ENCODE results near the gene TMEM222. TPM values are rescaled to one million over a fixed set of nuclear protein-coding genes. Genes with fewer than 3 reads are reported as not detected.

The TMEM222 gene
- total RNA-seq, 3 donors from 2014 or later, result 30.0 to 30.9 (median 30.8) TPM

DNA sequence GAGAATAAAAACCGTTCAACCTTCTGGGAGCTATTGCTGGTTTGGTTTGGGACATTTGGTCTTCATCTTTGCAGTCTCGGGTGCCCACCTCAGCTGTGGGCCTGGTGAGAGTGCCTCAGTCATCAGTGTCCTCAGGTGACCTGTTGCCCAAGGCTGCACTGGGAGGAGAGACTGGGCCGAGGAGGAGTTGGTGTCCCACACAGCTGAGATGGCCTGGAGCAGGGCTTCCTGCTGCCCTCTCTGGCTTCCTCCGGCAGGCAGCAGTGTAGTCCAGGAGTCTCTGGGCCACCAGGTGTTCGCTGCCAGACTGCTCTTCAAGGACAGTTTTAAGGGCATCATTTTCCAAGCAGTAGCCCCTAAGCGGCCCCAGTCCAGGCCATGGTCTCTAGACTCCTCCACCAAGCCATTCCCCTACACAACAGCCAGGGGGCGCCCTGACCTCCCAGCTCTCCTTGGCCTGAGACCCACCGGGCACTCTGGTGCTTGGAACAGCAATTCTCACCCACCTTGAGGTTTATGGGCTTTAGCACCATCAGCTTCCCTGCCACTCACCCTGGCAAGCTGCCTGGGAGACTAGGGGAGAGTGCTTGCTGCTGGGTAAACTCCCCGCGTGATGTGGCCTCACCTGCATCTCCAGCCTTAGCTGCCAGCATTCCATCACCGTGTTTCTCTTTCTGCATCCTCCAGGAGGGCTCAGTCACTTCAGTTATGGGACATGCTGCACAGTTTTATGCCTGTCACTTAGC, 10.7 kb downstream of the TMEM222 start:
- no peaks in the 10 kb centered on the region for H3K36me3 ChIP-seq (ENCODE audit: low read depth)
- TF ChIP-seq CTCF (IDR thresholded peaks at IDR 0.05), result peak; percentile 71
- H3K4me1 ChIP-seq (ENCODE audit: low read depth), result no peaks in the 10 kb centered on the region
- intact Hi-C loops (cut with DNase I, micrococcal nuclease), result no loop called here
- H3K4me3 ChIP-seq, result no peak overlapping the region
- DNase-seq (peak in 2 of 3 donors; percentile 48 to 63), ATAC-seq (peak; percentile 74)
- H3K9me3 ChIP-seq, result no peaks in the 10 kb centered on the region

DNA sequence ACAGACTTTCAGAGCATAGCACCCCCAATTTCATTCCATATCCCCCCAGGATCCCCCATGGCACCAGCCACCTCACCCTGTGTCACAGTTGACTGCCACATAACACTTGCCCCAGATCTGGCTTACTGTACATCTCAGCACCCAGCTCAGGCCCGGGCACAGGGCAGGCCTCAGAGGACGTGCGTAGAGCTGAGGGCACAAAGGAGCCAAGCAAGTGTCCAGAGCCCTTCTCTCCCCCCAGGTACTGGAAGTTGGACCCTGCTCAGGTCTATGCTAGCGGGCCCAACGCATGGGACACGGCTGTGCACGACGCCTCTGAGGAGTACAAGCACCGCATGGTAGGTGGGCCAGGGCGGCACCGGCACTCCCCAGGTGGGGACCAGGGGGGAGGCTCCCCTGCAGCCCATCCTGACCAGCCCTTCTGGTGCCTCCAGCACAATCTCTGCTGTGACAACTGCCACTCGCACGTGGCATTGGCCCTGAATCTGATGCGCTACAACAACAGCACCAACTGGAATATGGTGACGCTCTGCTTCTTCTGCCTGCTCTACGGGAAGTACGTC, 11.8 kb downstream of the TMEM222 start:
- DNase-seq, result no peak
- no peak for ATAC-seq
- Histone ChIP-seq H3K4me1 (ENCODE audit: low read depth) (no peaks in the 10 kb centered on the region), H3K4me3 (no peak overlapping the region), H3K9me3 (no peaks in the 10 kb centered on the region), H3K36me3 (ENCODE audit: low read depth) (no peaks in the 10 kb centered on the region)
- intact Hi-C loops (cut with DNase I, micrococcal nuclease), result no loop called here
- no peak for TF ChIP-seq CTCF (IDR thresholded peaks at IDR 0.05)

DNA sequence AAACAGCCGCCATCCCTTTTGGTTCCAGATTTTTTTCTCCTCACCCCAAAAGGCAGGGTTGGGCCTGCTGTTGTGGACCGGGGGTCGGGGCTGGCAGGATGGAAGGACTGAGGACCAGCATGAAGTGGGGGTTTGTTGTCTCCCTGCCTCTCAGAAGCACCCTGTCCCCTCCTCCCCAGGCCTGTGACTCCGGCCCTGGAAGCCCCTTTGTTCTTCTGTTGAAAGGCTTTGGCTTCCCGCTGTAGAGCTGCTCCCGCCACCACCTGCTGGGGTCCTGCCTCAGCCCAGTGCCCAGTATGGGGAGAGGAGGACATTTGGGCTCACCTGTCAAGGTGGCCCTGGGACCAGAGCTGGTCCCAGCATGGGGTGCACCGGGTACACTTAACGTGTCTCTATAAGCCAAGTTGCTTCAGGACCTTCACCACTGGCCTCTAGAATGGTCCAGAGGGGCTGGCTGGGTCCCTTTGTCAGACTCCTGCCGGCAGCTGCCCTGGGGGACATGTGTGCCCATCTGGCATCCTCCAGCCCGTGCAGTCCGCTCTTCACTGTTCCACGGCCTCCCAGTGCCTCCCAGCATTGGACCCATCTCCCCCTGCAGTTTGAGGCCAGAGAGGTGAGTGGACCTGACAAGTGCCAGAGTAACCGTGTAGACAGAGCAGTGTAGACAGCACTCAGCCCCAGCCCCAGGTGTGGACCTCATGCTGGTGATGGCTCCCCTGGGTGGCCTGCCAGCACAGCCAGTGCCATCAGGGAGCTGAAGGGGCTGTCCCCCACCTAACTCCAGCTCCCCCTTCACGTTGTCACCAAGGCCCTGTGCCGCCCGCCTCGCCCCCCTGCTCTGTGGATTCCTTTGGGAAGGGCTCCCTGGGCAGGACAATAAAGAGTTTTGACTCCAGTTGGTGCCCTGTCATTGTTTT, 13.8 kb downstream of the TMEM222 start:
- no peaks in the 10 kb centered on the region for H3K4me1 ChIP-seq (ENCODE audit: low read depth)
- intact Hi-C loops (cut with DNase I, micrococcal nuclease), result no loop called here
- no peaks in the 10 kb centered on the region for H3K9me3 ChIP-seq
- no peak for TF ChIP-seq CTCF (IDR thresholded peaks at IDR 0.05)
- DNase-seq, result no peak
- no peak for ATAC-seq
- no peak overlapping the region for H3K4me3 ChIP-seq
- no peaks in the 10 kb centered on the region for H3K36me3 ChIP-seq (ENCODE audit: low read depth)

DNA sequence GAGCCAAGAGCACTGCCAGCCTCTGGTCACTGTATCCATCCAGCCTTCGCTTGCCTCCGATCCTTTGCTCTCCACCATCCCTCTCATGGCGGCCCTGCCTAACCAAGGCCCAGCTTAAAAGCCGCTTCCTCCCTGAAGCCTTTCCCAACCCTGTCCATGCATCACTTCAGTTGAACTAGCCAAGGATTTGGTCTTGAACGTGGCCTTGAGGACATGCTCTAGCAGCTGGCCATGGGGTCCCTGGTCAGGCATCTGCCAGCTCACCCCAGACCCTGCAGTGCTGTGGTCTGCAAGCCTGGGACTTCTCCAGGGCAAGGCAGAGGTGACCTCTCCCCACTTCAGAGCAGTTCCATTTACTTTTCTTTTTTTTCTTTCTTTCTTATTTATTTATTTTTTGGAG, 14.8 kb downstream of the TMEM222 start:
- no peak for TF ChIP-seq CTCF (IDR thresholded peaks at IDR 0.05)
- Histone ChIP-seq H3K4me3 (no peak overlapping the region), H3K36me3 (ENCODE audit: low read depth) (no peaks in the 10 kb centered on the region), H3K9me3 (no peaks in the 10 kb centered on the region), H3K4me1 (ENCODE audit: low read depth) (peaks cover 7% of the 10 kb centered on the region)
- DNase-seq, result no peak
- intact Hi-C loops (cut with DNase I, micrococcal nuclease), result no loop called here
- no peak for ATAC-seq

DNA sequence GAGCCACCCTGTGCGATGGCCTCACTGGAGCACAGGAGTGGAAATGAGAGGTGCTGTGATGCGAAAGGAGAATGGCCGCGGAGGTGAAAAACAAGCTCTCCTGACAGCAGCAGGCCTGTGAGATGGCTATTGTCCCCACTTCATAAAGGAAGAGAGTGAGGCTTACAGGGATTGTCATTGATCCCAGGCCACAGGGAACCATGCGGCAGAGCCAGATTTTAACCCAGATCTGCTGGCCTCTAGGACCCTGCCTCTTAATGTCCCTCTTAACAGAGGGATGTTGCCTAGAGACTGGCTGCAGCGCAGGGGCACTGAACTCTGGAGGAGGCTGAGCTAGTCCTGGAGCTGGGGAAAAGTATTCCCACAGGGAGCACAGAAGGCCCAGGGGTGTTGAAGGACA, 16.8 kb downstream of the TMEM222 start:
- ATAC-seq (no peak), DNase-seq (no peak)
- H3K9me3 ChIP-seq, result no peaks in the 10 kb centered on the region
- no peaks in the 10 kb centered on the region for H3K36me3 ChIP-seq (ENCODE audit: low read depth)
- TF ChIP-seq CTCF (IDR thresholded peaks at IDR 0.05), result no peak
- intact Hi-C loops (cut with DNase I, micrococcal nuclease), result no loop called here
- no peak overlapping the region for H3K4me3 ChIP-seq
- peaks cover 7% of the 10 kb centered on the region for H3K4me1 ChIP-seq (ENCODE audit: low read depth)
